Lower leg skin (tissue), 3 donors: Measurements from ENCODE around the gene SIRPG.

Source experiments
- POLR2A ChIP-seq, 2 donors: fragments of 450-650 bp; IDR thresholded peaks; one replicate each; pipeline ENCODE4 v1.6.1; 2016 to 2017; ENCODE audit warnings: antibody characterized with exemption in 2 of 2, mild to moderate bottlenecking in 1 of 2, moderate library complexity in 1 of 2
- TF ChIP-seq, protein P1 (sequence below), 3 donors: fragments of 450-650 bp; IDR thresholded peaks; one replicate each; pipeline ENCODE4 v1.5.1; 2016; ENCODE audit warnings: antibody characterized with exemption in 3 of 3, mild to moderate bottlenecking in 3 of 3, moderate library complexity in 2 of 3

DNA sequence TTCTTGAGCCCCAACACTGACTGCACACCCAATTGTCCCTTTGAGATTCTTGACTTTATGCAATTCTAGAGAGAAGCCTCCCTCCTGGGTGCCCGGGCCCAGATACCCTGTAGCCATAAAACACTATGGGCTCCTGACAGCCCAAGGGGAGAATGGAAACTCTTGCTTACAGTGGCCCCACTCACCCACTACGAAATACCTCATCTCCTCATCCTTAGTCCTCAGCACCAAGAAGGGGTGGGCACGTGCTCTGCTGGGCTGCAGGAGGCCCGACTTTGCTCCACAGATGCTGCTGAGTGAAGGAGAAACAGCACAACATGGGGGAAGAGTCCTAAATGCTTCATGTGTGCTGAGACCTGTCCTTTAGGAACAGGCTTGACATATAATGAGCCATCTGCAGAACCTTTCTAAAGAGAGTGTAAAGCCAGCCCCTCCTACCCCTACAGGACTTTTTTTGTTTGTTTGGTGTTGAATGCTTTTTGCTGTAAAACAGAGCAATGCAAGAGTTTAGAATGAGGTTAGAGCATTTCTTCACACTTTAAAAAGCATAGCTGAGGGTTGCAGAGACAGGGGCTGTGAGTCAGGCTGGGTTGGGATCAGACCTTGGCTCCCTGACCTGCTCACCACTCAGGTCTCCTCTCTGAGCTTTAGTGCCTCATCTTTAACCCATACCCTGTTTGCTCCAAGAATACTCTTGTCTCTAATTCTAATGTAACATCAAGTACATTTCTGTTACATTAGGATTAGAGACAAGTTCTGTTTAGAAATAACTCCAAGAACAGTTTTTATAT lies 17.6 kb upstream of the SIRPG start:
- no peak for TF ChIP-seq POLR2A (IDR thresholded peaks at IDR 0.05)
- TF ChIP-seq, protein P1, sequence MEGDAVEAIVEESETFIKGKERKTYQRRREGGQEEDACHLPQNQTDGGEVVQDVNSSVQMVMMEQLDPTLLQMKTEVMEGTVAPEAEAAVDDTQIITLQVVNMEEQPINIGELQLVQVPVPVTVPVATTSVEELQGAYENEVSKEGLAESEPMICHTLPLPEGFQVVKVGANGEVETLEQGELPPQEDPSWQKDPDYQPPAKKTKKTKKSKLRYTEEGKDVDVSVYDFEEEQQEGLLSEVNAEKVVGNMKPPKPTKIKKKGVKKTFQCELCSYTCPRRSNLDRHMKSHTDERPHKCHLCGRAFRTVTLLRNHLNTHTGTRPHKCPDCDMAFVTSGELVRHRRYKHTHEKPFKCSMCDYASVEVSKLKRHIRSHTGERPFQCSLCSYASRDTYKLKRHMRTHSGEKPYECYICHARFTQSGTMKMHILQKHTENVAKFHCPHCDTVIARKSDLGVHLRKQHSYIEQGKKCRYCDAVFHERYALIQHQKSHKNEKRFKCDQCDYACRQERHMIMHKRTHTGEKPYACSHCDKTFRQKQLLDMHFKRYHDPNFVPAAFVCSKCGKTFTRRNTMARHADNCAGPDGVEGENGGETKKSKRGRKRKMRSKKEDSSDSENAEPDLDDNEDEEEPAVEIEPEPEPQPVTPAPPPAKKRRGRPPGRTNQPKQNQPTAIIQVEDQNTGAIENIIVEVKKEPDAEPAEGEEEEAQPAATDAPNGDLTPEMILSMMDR (IDR thresholded peaks at IDR 0.05): no peak
